AG04450 (cell line): Measurements from ENCODE around the gene EPB41. TPM values are rescaled to one million over a fixed set of nuclear protein-coding genes. Genes with fewer than 3 reads are reported as not detected.

Experiments used
- CTCF ChIA-PET: fragments of 300-600, 350-600 bp; formaldehyde crosslinking; extraction: SDS; loops from one replicate; lab custom pipeline; 2022; ENCODE audit warnings: antibody characterized with exemption, inconsistent platforms; lab: Charles Lee
- POLR2A ChIA-PET: fragments of 350-600 bp; formaldehyde crosslinking; extraction: SDS; loops from one replicate; lab custom pipeline; 2021; ENCODE audit warnings: antibody characterized with exemption, inconsistent platforms; lab: Yijun Ruan, JAX
- DNase-seq: peaks from one replicate; pipeline ENCODE4 v3.0.0-alpha.2; 2011; ENCODE audit warnings: low read depth, low spot score
- H3K27ac ChIP-seq: one replicate; pipeline ENCODE4 v1.5.1; 2012; ENCODE audit warnings: low read depth, low read length, control low read depth
- H3K27me3 ChIP-seq: one replicate; pipeline ENCODE4 v1.6.0; 2012; ENCODE audit warnings: low read length; ENCODE audit not compliant: control insufficient read depth, insufficient read depth
- H3K4me3 ChIP-seq: 2 replicates; pipeline ENCODE4 v1.5.1; 2011; ENCODE audit warnings: mild to moderate bottlenecking, low read depth, low read length, control low read depth
- H3K9me3 ChIP-seq: 2 replicates; pipeline ENCODE4 v1.5.1; 2012; ENCODE audit warnings: low read length; ENCODE audit not compliant: control insufficient read depth, insufficient read depth
- polyA minus RNA-seq: library from RNA; depleted of rRNA, polyadenylated mRNA; stranded (reverse); fragments of >200 nt; gene quantifications from 2 replicates; pipeline ENCODE4 v1.2.3, GENCODE V29; 2011; rRNA and poly(A)+ RNA removed
- polyA plus RNA-seq: library from polyadenylated mRNA; depleted of rRNA; stranded (reverse); fragments of >200 nt; gene quantifications from 2 replicates; pipeline ENCODE4 v1.2.3, GENCODE V29; 2011; rRNA removed
- TF ChIP-seq, protein P1 (sequence below): IDR thresholded peaks from 2 replicates; pipeline ENCODE4 v1.5.1; 2011; ENCODE audit warnings: low read depth, low read length, control low read depth, inconsistent platforms

Gene EPB41
- polyA plus RNA-seq: 6.5 and 7.8 TPM in 2 replicates
- polyA minus RNA-seq: 11.2 TPM in 2 replicates

DNA sequence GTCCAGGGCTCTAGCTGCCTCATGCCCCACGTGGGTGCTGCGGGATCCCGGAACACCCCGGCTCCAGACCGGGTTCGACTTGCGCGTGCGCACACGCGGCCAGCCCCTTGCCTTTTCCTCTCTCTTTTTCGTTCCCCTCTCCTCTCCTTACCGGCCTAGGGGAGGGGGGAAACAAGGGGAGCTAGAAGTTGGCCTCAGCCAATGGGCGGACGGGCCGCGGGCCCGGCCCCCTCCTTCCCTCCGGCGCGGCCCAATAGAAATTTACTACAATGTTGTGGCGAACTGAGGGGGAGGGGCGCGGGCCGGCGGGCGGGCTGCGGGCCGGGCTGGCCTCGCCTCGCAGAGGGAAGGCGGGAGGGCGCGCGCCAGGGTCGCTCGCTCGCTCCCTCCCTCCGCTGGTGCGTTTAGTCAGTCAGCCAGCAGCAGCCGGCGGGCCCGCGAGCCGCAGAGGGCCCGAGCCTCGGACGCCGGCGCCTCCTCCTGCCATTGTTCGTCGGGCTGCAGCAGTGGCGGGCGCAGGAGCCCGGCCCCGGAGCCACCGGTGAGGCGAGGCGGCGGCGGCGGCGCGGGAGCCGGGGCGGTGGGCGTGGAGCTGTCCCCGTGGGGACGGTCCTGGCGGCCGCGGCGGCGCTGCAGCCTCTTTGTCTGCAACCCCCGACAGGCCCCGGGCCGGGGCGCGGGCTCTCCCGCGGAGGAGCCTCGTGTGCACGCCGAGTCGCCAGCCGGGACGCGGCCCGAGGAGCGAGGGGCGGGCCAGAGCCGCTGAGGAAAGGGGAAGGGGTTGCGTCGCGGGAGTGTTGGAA lies at the start of gene EPB41:
TSS of gene EPB41 (plus strand) at position 342 of the 803 bp plus-strand sequence. CDS start 72,869 bp downstream, outside the sequence.
- TF ChIP-seq, protein P1, sequence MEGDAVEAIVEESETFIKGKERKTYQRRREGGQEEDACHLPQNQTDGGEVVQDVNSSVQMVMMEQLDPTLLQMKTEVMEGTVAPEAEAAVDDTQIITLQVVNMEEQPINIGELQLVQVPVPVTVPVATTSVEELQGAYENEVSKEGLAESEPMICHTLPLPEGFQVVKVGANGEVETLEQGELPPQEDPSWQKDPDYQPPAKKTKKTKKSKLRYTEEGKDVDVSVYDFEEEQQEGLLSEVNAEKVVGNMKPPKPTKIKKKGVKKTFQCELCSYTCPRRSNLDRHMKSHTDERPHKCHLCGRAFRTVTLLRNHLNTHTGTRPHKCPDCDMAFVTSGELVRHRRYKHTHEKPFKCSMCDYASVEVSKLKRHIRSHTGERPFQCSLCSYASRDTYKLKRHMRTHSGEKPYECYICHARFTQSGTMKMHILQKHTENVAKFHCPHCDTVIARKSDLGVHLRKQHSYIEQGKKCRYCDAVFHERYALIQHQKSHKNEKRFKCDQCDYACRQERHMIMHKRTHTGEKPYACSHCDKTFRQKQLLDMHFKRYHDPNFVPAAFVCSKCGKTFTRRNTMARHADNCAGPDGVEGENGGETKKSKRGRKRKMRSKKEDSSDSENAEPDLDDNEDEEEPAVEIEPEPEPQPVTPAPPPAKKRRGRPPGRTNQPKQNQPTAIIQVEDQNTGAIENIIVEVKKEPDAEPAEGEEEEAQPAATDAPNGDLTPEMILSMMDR: no peak
- H3K27ac ChIP-seq: no peak within 1 kb of the TSS
- H3K9me3 ChIP-seq: no peaks in the 10 kb centered on the region
- peak within 1 kb of the TSS; percentile 64 for H3K4me3 ChIP-seq
- CTCF ChIA-PET: interaction anchor here (1.1 to 3.0 kb wide), 2 partner anchors 32 to 37 kb away, joined by 4 to 12 read pairs; no protein-coding TSS in a partner anchor
- H3K27me3 ChIP-seq: no peaks in the 10 kb centered on the region
- POLR2A ChIA-PET: interaction anchor here (0.7 to 0.9 kb wide), 2 partner anchors 194 to 268 kb away, joined by 4 read pairs; partner anchors contain the start of gene SRSF4
- peak; percentile 72 for DNase-seq

DNA sequence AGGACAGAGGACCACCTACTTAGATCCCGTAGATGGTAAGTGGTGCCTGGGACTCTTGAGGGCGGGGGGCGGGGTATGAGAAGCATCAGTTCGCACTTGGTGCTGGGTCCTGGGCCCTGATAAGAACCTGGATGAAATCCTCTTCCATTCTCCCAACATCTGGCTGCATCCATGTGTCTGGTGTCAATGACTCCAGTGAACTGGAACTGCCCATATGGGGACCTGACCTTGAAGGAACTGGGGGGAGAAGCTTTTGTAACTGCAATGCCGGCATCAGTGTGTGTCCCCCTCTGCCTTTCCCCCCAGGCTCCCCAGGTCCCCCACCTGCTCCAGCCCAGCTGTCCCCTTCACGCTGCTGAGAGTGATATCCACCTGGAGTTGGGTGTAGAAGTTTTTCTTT lies 49.7 kb upstream of the EPB41 start:
- peaks cover 5% of the 10 kb centered on the region; the same call in 1 of the 2 replicates for H3K9me3 ChIP-seq
- peaks cover 35% of the 10 kb centered on the region for H3K27me3 ChIP-seq
- CTCF ChIA-PET: interaction anchor here (2.5 kb wide), 1 partner anchor 13 kb away, joined by 7 read pairs; no protein-coding TSS in a partner anchor
- TF ChIP-seq, protein P1: no peak
- H3K27ac ChIP-seq: no peak overlapping the region
- no peak for DNase-seq
- H3K4me3 ChIP-seq: no peak overlapping the region
- POLR2A ChIA-PET: no interaction called here

DNA sequence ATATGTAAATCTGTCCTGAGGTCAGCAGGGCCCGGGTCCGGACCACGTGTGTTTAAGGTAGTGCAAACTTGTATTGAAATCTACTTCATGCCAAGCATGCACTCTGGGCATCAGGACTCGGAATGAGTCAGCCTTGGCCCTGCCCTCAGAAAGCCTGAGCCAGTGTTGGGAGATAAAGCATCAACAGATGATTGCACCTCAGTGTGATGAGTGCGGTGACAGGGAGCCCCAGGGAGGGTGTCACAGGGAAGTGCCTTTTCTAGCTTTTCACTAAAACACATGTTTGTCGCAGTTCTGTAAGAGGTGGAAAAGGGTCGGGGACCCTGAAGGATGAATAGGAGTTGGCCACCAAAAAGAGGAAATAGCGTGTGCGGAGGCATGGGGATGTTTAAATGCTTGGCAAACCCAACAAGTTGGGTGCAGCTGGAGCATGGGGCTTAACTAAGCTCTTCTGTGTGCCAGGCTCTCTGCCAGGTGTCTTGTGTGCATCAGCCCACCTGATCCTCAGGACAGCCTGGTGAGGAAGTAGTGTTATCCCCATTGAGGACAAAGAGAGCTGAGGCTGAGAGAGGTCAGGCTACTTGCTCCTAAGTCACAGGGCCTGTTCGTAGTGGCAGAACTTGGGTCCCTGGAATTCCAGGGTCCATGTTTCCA lies 48.2 kb upstream of the EPB41 start:
- TF ChIP-seq, protein P1: no peak
- no peak overlapping the region for H3K27ac ChIP-seq
- no peak overlapping the region for H3K4me3 ChIP-seq
- ChIA-PET POLR2A (interaction anchor here (0.7 kb wide), 2 partner anchors 337 to 349 kb away, joined by 4 read pairs; no protein-coding TSS in a partner anchor), CTCF (interaction anchor here (0.6 to 2.5 kb wide), 5 partner anchors 10 to 129 kb away, joined by 3 to 7 read pairs (median 4); partner anchors contain the start of gene YTHDF2)
- H3K9me3 ChIP-seq: peaks cover 5% of the 10 kb centered on the region; the same call in 1 of the 2 replicates
- no peak for DNase-seq
- H3K27me3 ChIP-seq: peaks cover 37% of the 10 kb centered on the region

DNA sequence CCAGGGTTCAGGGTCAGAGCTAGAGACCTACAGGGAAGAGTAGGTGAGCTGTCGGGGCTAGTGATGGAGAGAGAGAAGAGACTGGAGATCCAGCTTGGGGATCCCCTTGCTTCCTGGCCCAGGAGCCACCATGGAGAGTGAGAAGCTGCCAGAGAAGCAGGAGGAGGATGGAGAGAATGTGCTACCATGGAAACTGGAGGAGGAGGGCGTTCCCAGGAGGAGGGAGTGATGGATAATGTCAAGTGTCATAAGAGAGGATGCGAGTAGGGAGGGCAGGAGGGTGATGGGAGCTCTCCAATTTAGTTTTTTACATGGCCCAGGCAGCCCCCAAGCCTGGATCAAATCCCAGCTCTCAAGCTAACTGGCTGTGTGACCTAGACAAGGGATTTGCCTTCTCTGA lies 46.5 kb upstream of the EPB41 start:
- ChIA-PET CTCF (interaction anchor here (1.2 to 2.4 kb wide), 3 partner anchors 9 to 166 kb away, joined by 4 to 8 read pairs (median 5); no protein-coding TSS in a partner anchor), POLR2A (no interaction called here)
- no peak overlapping the region for H3K27ac ChIP-seq
- DNase-seq: no peak
- H3K27me3 ChIP-seq: peaks cover 36% of the 10 kb centered on the region
- H3K4me3 ChIP-seq: no peak overlapping the region
- peaks cover under 1% of the 10 kb centered on the region; the same call in 1 of the 2 replicates for H3K9me3 ChIP-seq
- TF ChIP-seq, protein P1: no peak
